HG03039 (cell line): ENCODE results near the gene CHAMP1.

Source experiments
- ATAC-seq: cut with Tn5 transposase; IDR thresholded peaks from one replicate; pipeline ENCODE4 v1.9.1; 2021; ENCODE audit warnings: mild to moderate bottlenecking, moderate library complexity; ENCODE audit not compliant: unreplicated experiment

CHAMP1 gene, protein sequence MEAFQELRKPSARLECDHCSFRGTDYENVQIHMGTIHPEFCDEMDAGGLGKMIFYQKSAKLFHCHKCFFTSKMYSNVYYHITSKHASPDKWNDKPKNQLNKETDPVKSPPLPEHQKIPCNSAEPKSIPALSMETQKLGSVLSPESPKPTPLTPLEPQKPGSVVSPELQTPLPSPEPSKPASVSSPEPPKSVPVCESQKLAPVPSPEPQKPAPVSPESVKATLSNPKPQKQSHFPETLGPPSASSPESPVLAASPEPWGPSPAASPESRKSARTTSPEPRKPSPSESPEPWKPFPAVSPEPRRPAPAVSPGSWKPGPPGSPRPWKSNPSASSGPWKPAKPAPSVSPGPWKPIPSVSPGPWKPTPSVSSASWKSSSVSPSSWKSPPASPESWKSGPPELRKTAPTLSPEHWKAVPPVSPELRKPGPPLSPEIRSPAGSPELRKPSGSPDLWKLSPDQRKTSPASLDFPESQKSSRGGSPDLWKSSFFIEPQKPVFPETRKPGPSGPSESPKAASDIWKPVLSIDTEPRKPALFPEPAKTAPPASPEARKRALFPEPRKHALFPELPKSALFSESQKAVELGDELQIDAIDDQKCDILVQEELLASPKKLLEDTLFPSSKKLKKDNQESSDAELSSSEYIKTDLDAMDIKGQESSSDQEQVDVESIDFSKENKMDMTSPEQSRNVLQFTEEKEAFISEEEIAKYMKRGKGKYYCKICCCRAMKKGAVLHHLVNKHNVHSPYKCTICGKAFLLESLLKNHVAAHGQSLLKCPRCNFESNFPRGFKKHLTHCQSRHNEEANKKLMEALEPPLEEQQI

DNA sequence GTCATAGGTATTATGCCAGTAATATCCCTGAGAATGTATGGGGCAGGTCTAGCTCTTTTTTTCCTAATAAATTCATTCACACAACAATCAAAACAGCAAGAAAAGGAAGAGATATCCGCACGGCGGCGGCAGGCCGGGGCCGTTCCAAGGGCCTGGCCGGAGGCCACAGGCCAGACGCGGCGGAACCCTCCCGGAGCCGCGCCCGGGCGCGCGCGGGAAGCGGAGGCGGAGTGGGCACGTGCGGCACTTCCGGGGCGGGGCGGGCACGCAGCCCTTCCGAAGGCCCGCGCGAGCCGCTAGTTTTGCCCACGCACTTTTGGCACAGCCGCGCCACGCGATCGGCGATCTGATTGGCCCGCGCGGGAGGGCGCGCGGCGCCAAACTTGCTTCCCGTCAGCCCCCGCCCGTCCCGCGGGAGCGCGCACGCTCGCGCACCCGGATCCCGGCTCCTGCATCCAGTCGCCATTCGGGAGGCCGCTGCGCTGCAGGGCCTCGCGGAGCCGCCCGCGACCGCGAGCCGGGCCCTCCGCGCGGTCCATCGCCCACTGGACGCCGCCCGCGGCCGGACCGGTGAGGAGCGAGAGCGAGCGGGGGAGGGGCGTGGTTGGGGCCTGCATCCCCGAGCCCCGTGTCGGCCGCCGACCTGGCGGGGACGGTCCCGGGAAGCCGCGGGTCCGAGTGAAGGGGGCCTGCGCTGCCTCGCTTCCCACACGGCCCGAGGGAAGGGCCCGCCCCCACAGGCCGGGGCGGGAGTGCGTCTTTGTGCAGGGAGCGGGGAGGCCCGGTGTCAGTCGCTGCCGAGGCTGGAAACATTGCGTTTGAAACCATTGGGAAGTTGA, at the start of gene CHAMP1:
TSS of gene CHAMP1 (plus strand) at position 430 of the 839 bp plus-strand sequence. CDS start 9,340 bp downstream, outside the sequence.
- ATAC-seq = peak; percentile 81

DNA sequence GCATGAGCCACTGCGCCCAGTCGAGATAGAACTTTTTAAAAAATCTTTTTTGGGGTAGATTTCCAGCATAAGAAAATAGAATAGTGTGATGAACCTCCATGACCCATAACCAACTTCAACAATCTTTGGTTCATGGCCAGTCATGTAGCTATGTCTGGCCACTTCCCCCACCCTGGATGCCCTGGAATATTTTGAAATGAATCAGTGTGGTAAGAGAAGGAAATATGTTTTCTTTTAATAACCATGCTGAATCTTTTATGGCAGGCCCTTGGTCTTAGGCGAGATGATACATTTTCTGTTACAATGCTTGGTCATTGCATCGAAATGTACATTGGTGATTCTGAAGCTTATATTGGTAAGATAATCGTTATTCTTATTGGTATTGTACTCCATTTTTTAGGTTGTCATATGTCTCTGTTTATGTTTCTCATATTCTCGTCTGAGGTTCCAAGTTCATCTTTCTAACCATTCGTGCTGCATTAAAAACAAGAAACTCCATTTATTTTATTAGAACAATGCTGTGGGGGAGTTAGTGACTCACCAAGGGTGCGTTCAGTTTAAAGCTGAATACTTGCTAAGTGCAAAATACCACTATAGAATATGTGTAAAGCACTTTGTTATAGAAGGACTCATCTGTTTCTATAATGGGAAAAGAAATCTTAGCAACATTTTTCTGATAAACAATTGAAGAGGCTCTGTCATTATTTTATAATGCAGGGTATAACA, 49.3 kb upstream of the CHAMP1 start:
- ATAC-seq = no peak

DNA sequence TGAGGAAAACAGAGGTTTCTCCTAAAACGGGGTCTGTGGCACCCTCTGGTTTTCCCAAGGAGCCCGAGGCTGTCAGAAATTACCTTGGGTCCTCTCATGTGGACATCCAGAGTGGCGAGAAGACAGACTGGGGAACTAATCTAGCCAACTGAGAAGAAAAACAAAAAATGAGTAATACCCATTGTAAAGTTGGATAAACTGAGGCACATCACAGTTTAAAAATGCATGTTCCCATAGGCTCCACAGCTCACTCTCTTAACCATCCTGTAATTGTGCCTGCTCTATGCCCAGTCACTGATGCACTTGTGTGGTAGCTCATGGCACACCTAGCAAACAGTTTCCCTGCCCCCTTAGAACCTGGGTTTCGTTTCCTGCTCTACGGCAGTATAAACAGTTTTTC, 48.1 kb upstream of the CHAMP1 start:
- no peak for ATAC-seq

DNA sequence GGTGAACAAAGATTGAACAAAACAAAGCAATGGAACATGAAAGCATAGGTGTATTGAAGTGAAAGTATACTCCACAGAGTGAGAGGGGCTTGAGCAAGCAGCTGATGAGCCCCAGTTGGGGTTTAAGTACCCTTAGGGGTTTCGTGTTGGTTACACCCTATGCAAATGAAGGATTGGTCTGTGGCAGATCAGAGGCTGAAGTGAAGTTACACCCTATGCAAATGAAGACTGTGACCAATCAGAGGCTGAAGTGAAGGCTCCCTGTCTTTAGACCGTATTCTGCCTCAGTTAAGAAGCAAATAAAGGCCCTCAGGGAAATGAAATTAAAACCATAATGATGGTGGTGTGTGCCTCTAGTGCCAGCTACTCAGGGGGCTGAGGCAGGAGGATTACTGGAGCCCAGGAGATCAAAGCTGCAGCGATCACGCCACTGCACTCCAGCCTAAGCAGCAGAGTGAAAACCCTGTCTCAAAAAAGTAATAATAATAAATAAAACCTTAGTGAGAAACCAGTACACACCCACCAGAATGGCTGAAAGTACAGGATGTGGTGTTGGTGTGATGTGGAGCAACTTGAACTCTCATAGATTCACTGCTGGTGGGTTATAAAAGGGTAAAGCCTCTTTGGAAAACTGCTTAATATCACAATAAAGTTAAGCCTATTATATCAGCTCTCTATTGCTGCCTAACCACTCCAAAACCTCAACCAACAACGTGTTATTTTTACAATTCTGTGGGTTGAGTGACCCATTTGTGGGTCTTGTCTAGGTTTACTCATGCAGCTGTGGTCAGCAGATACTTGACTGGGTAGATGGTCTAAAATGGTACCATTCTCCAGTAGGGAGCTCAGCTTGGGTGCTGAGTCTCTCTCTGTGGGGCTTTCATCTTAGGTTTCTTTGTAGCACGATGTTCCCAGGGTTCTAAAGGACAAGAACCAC, 45.7 kb upstream of the CHAMP1 start:
- ATAC-seq = no peak

DNA sequence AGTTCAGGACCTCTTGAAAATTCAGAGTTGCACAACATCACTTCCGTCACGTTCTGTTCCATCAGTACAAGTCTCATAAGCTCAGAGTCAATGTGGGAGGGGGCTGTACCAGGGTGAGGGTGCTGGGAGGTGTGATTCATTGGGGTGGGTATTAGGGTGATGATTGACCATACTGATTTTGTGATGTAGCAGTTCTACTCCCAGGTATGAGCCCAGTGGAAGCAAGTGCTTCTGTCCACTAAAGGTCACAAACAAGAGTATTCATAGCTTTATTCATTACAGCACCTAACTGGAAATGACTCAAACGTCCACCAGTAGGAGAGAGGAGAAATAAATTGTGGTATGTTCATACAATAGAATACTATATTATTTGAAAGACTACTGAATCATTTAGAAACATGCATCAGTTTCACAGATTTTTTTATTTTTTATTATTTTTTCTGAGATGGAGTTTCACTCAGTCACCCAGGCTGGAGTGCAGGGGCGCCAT, 45.0 kb upstream of the CHAMP1 start:
- ATAC-seq = no peak

DNA sequence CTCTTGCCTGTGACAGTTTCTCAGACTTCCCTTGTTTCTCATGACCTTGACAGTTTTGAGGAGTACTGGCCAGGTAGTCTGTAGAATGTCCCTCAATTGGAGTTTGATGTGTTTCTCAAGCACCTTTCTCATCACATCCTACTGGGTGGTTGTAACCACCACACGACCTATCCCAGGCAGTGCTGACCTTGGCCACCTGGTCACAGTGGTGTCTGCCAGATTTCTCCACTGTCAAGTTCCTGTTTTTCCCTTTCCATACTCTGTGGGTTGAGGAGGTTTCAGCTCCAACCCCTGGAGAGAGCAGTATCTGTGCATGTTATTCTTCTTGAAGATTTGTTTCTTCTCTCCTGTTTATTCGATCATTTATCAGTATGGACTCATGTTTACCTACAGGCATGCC, 41.3 kb upstream of the CHAMP1 start:
- no peak for ATAC-seq

DNA sequence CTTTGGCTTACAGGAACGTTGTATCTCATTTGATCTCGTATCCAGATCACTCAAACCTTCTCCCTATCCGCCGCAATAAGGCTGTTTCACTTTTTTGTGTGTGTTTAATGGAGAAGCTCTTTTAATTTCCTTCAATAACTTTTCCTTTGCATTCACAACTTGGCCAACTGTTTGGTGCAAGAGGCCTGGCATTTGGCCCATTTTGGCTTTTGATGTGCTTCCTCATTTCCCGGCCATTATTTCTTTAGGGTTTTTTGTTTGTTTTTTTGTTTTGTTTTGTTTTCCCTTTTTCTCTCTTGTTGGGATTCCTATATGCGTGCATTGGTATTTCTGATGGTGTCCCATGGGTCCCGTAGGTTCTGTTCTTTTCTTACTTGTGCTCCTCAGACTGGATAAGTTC, 39.0 kb upstream of the CHAMP1 start:
- ATAC-seq = no peak

DNA sequence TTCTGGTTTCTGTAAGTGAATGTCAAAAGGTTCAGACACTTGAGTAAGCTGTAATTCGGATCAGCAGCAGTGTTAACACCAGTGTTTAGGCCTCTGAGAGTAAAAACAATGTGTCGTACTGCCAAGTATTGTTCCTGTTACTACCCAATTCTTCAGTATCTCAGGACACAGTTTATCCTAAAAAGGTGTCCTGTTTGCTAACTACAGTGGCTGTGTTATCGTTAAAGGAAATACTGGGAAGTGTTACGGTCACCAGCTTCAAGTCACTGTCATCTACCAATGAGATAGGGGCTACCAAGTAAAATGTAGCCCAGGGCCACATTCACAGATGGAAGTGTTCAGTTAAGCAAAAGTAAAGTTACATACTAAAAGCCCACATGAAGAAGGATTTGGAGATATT, 35.2 kb upstream of the CHAMP1 start:
- ATAC-seq = no peak

DNA sequence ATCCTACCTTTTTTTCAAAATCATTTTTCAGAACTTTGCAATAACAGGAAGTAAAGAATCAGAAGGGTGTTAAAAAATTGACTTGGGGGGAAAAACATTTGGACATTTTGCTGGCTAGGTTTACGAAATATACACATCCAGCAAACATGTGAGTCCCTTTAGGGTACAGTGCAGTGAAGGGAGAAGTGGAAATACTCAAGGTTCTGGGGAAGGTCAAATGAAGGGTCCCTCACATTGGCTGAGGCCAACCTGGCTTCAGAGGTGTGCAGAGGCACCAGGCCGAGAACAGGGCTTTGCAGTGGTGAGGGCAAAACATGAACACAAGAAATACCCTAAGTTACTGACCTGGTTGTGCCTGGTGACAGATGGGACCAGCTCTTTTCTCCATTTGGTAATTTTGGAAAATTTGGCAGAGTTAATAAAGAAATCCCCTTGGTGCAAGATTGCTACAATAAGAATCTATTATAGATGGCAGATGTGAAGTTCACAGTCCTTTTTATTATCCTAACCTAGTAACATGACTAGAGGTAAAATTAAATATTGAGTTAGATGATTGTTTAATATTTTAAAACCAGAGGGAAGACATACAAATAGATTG, 34.4 kb upstream of the CHAMP1 start:
- no peak for ATAC-seq

DNA sequence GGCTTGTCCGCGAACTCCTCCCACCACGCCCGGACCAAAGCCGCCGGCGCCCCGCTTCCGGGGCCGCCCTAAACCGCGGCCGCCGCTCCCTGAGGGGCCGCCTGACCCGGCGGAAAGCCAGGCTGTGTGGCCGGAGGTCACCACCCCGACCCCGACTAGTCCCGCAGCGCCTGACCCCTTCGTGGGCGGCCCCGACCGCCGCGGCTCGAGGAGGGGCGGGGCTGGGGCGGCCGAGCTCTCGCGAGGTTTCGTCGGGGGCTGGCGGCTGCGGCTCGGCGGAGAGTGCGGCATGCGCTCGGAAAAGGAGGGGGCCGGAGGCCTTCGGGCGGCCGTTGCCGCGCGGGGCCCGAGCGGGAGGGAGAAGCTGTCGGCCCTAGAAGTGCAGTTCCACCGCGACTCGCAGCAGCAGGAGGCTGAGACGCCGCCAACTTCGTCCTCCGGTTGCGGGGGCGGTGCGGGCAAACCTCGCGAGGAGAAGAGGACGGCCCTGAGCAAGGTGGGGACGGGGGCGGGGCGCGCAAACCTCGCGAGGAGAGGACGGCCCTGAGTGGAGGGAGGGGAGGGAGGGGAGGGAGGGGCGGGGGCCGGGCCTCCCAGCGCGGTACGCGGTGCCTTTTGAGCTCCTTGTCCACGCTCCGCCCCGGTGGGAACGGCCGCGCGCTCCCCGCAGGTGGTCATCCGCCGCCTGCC, 32.8 kb upstream of the CHAMP1 start, which contains the start of gene UPF3A:
TSS of gene UPF3A (plus strand) at position 251 of the 690 bp plus-strand sequence. CDS start at position 290, 39 bp downstream.
- peak; percentile 71 for ATAC-seq

DNA sequence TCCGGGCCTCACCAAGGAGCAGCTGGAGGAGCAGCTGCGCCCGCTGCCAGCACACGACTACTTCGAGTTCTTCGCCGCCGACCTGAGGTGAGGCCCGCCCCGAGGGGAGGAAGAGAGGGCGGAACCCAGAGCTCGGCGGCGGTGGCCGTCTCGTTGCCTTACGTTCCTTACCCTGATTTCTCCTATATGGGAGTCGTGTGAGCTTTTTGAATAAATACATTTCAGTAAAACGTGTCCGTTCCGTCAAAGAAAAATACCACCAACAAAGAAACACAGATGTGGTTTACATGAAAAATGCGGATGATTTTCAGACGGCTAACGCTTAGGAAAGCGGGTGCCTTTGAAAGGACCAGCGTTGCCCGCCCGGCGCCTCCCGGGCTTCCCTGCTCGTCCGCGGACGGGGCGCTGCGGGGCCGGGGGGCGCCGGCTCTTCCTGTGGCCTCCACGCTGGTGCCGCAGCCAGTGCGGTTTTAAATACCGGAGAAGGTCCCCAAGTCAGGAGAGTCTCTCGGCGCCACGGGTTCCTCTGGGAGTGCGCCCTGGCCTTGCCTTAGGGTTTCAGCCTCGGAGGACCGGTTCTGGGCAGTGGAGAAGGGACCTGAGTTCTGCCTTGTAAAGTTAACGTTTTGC, 32.1 kb upstream of the CHAMP1 start:
- ATAC-seq = peak; percentile 41

DNA sequence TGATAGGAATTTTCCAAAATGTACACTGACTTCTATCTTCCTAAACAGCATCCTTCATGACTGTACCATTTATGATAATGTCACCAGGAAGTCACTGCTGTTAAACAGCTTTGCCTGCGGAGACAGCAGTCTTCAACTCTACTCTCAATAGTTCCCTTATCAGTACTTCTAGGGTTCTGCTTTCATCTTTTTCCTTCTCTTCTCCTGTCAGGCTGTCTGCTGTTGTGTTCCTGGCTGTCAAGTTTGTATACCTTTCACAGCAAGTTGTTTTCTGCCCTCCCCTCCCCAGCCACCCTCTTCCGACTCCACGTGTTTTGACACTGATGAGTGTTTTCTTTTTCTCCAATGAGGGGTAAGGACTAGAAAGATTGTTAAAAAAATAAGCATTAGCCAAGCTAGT, 30.7 kb upstream of the CHAMP1 start:
- ATAC-seq = no peak

DNA sequence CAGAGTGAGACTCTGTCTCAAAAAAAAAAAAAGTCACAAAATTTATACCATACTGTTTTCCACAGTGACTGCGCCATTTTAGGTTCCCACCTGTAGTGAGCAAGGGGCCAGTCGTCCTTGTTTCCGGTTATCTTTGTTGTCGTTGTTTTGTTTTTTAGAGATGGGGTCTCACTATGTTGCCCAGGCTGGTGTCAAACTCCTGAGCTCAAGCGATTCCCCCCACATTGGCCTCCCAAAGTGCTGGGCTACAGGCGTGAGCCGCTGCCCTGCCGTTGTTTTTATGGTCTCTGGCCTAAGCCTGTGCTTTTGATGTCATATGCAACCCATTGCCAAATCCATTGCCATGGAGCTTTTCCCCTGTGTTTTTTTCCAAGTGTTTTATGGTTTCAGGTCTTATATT, 29.6 kb upstream of the CHAMP1 start:
- ATAC-seq = no peak

DNA sequence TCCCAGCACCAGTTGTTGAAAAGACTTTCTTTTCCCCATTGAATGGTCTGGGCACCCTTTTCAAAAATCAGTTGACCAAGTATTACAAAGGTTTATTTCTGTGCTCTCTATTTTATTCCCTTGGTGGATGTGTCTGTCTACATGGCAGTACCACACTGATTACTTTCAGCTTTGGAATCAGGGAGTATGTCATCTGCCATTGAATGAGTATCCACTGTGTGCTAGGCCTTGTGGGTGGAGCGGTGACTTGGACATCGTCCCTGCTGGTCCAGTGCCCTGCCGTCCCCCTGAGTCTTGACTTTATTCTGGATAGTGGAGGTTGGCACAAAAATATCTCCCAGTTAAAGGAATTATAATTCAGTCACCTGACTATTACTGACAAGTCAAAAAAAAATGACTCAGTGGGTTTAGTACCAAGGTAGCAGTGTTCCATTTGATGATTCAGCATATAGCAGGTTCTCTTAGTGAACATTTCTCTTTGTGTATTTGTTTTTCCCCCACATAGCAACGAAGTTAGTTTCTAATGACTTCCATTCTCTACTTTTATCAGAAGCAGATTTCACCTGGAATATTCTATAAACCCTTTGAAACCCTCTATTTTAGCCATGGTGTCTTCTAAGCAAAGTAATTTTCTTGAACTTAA, 29.0 kb upstream of the CHAMP1 start:
- ATAC-seq = no peak

DNA sequence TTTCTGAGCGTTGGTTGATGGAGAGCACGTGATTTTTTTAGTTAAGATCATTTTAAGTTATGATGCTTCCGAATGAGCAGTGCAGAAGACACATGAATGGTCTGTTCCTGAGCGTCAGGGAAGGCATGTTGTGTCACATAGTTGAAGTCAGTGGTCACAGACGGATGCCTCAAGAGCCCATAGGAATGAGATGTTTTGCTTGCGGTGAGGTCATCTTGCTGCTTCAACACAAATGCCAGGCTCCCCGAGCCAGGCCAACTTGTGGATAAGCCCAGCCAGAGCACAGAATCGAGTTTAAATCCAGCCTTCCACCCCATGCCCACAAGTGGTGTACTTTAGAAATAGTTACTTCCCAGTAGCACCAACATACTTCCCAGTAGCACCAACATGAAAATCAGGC, 27.5 kb upstream of the CHAMP1 start:
- ATAC-seq = no peak

DNA sequence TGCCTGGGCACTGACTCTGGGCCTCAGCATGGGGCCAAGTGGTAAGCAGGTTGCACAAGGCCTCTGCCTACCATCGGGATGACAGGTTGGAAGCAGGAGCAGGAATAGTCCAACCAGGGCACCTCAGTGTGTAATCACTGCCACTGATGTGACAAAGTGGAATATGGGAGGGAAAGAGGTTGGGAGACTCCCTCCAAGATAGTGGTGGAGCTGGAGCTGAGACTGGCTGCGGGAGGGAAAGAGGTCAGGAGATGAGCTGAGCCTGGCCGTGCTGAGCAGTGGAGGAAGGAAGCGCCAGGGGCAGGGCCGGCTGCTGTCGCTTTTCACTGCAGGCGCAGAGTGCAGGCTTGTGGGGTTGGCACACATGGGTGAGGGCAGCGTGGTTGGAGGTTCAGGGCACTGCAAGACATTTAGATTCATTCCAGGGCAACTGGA, 26.1 kb upstream of the CHAMP1 start:
- no peak for ATAC-seq

DNA sequence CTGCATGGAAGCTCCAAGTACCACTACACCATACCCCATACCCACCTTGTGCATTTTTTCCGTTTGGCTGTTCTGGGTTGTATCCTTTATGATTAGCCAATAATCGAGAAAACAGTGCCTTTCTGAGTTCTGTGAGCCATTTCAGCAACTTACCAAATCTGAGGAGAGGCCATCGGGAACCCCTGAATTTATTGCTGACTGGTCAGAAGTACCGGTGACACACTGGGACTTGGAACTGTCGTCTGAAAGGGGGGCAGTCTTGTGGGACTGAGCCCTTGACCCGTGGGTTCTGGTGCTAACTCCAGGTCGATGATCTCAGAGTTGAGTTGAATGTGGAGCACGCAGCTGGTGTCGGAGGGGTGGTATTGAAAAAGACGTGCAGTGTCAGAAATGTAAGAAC, 17.9 kb upstream of the CHAMP1 start:
- ATAC-seq = no peak
